ENCODE results near the gene ALPG. TPM values are rescaled to one million over a fixed set of nuclear protein-coding genes. Genes with fewer than 3 reads are reported as not detected.
A peak's percentile ranks its signal among the peaks of the same experiment; 100 is the strongest.
"Not testable (repeated sequence)": the region's sequence is repeated elsewhere in the genome, so short reads cannot be mapped to it uniquely, and the experiment has no call there.

The ALPG gene
- total RNA-seq, 2 experiments from 2014 or later: not detected

- Mint-ChIP-seq H3K27ac (no peak overlapping the region), H3K27me3 (no peaks in the 10 kb centered on the region), H3K36me3 (ENCODE audit: low read depth) (no peaks in the 10 kb centered on the region), H3K9me3 (no peaks in the 10 kb centered on the region), H3K4me3 (no peak overlapping the region), H3K4me1 (ENCODE audit: low read depth) (peaks cover 24% of the 10 kb centered on the region)
- no peak for DNase-seq
- POLR2A ChIA-PET: no interaction called here
- ATAC-seq: peak; percentile 78
- CTCF ChIA-PET: interaction anchor here (1.1 to 3.2 kb wide), 2 partner anchors 11 to 73 kb away, joined by 4 to 8 read pairs; no protein-coding TSS in a partner anchor
- intact Hi-C loops (cut with micrococcal nuclease): no loop called here
- TF ChIP-seq CTCF (IDR thresholded peaks at IDR 0.05): peak; percentile 11
Observed at GRCh38 chr2:232365621-232366321, 40.9 kb upstream of the ALPG start.

GRCh38 chr2:232366461-232366860 is 40.2 kb upstream of the ALPG start:
- H3K9me3 Mint-ChIP-seq; DNase-seq; POLR2A ChIA-PET; ATAC-seq; H3K36me3 Mint-ChIP-seq (ENCODE audit: low read depth); intact Hi-C loops (cut with micrococcal nuclease); H3K27me3 Mint-ChIP-seq; H3K27ac Mint-ChIP-seq; H3K4me3 Mint-ChIP-seq: not testable (repeated sequence)
- CTCF ChIA-PET: interaction anchor here (0.8 to 3.2 kb wide), 3 partner anchors 12 to 73 kb away, joined by 4 to 8 read pairs (median 4); no protein-coding TSS in a partner anchor
- H3K4me1 Mint-ChIP-seq (ENCODE audit: low read depth): peaks cover 24% of the 10 kb centered on the region

GRCh38 chr2:232367016-232367415 is 39.6 kb upstream of the ALPG start:
- TF ChIP-seq CTCF (IDR thresholded peaks at IDR 0.05): no peak
- no peaks in the 10 kb centered on the region for H3K36me3 Mint-ChIP-seq (ENCODE audit: low read depth)
- intact Hi-C loops (cut with micrococcal nuclease): no loop called here
- H3K9me3 Mint-ChIP-seq: no peaks in the 10 kb centered on the region
- no peak overlapping the region for H3K27ac Mint-ChIP-seq
- ATAC-seq (no peak), DNase-seq (no peak)
- no peak overlapping the region for H3K4me3 Mint-ChIP-seq
- H3K4me1 Mint-ChIP-seq (ENCODE audit: low read depth): peaks cover 24% of the 10 kb centered on the region
- no peaks in the 10 kb centered on the region for H3K27me3 Mint-ChIP-seq
- ChIA-PET CTCF (interaction anchor here (0.8 to 3.2 kb wide), 4 partner anchors 13 to 467 kb away, joined by 3 to 8 read pairs (median 4); no protein-coding TSS in a partner anchor), POLR2A (no interaction called here)

GRCh38 chr2:232367591-232368233 is 38.9 kb upstream of the ALPG start:
- TF ChIP-seq CTCF (IDR thresholded peaks at IDR 0.05): no peak

GRCh38 chr2:232368311-232368731 is 38.3 kb upstream of the ALPG start:
- ATAC-seq (no peak), DNase-seq (no peak)
- no peak overlapping the region for H3K4me3 Mint-ChIP-seq
- ChIA-PET CTCF (interaction anchor here (1.1 to 3.2 kb wide), 4 partner anchors 14 to 468 kb away, joined by 3 to 8 read pairs (median 3); no protein-coding TSS in a partner anchor), POLR2A (no interaction called here)
- no peak overlapping the region for H3K27ac Mint-ChIP-seq
- TF ChIP-seq CTCF (IDR thresholded peaks at IDR 0.05): no peak
- H3K4me1 Mint-ChIP-seq (ENCODE audit: low read depth): peaks cover 15% of the 10 kb centered on the region
- no peaks in the 10 kb centered on the region for H3K9me3 Mint-ChIP-seq
- no peaks in the 10 kb centered on the region for H3K27me3 Mint-ChIP-seq
- intact Hi-C loops (cut with micrococcal nuclease): no loop called here
- H3K36me3 Mint-ChIP-seq (ENCODE audit: low read depth): no peaks in the 10 kb centered on the region

More at GRCh38 chr2:232367591-232368233, 38.9 kb upstream of the ALPG start:
- Mint-ChIP-seq H3K27ac (no peak overlapping the region), H3K4me1 (ENCODE audit: low read depth) (peaks cover 19% of the 10 kb centered on the region), H3K9me3 (no peaks in the 10 kb centered on the region), H3K36me3 (ENCODE audit: low read depth) (no peaks in the 10 kb centered on the region), H3K4me3 (no peak overlapping the region), H3K27me3 (no peaks in the 10 kb centered on the region)
- DNase-seq: no peak
- ChIA-PET CTCF (interaction anchor here (1.1 to 3.2 kb wide), 4 partner anchors 13 to 467 kb away, joined by 3 to 8 read pairs (median 3); no protein-coding TSS in a partner anchor), POLR2A (no interaction called here)
- intact Hi-C loops (cut with micrococcal nuclease): no loop called here
- no peak for ATAC-seq
